Measurements from ENCODE around the gene MFSD6.
A peak's percentile ranks its signal among the peaks of the same experiment; 100 is the strongest.

Gene MFSD6

GRCh38 chr2:190534310-190535120 lies 126.4 kb downstream of the MFSD6 start, which contains the start of gene NEMP2:
Gene NEMP2, minus strand, starts transcription at chr2:190534722. Its CDS starts 67 bp downstream, at chr2:190534655.
- peak within 1 kb of the TSS; percentile 97 for H3K4me3 Mint-ChIP-seq
- peaks cover 42% of the 10 kb centered on the region for H3K36me3 Mint-ChIP-seq (ENCODE audit: low read depth)
- peak within 1 kb of the TSS; percentile 99 for H3K27ac Mint-ChIP-seq
- peak; percentile 87 for DNase-seq (ENCODE audit: low spot score)
- H3K27me3 Mint-ChIP-seq (ENCODE audit: low read depth): no peaks in the 10 kb centered on the region
- H3K9me3 Mint-ChIP-seq: peaks cover 32% of the 10 kb centered on the region
- H3K4me1 Mint-ChIP-seq (ENCODE audit: low read depth): peaks cover 52% of the 10 kb centered on the region

- Mint-ChIP-seq H3K4me1 (ENCODE audit: low read depth) (peaks cover 47% of the 10 kb centered on the region), H3K4me3 (peak overlapping the region; percentile 85), H3K27ac (peak overlapping the region; percentile 92)
Measured at GRCh38 chr2:190535121-190535439, 126.9 kb downstream of the MFSD6 start.

GRCh38 chr2:190535586-190535985 lies 127.4 kb downstream of the MFSD6 start:
- Mint-ChIP-seq H3K4me3 (peak overlapping the region; percentile 85), H3K27ac (peak overlapping the region; percentile 72), H3K27me3 (ENCODE audit: low read depth) (no peaks in the 10 kb centered on the region), H3K4me1 (ENCODE audit: low read depth) (peaks cover 42% of the 10 kb centered on the region), H3K36me3 (ENCODE audit: low read depth) (peaks cover 45% of the 10 kb centered on the region), H3K9me3 (peaks cover 42% of the 10 kb centered on the region)
- DNase-seq (ENCODE audit: low spot score): no peak

More at GRCh38 chr2:190535121-190535439, 126.9 kb downstream of the MFSD6 start:
- H3K9me3 Mint-ChIP-seq: peaks cover 37% of the 10 kb centered on the region
- H3K36me3 Mint-ChIP-seq (ENCODE audit: low read depth): peaks cover 44% of the 10 kb centered on the region
- no peak for DNase-seq (ENCODE audit: low spot score)
- H3K27me3 Mint-ChIP-seq (ENCODE audit: low read depth): no peaks in the 10 kb centered on the region

GRCh38 chr2:190537765-190538164 lies 129.6 kb downstream of the MFSD6 start:
- Mint-ChIP-seq H3K27me3 (ENCODE audit: low read depth) (no peaks in the 10 kb centered on the region), H3K4me3 (no peak overlapping the region), H3K36me3 (ENCODE audit: low read depth) (peaks cover 64% of the 10 kb centered on the region), H3K4me1 (ENCODE audit: low read depth) (peaks cover 24% of the 10 kb centered on the region), H3K9me3 (peaks cover 62% of the 10 kb centered on the region), H3K27ac (no peak overlapping the region)
- DNase-seq (ENCODE audit: low spot score): no peak

GRCh38 chr2:190538201-190538600 lies 130.0 kb downstream of the MFSD6 start:
- Mint-ChIP-seq H3K27me3 (ENCODE audit: low read depth) (no peaks in the 10 kb centered on the region), H3K4me3 (no peak overlapping the region), H3K9me3 (peaks cover 64% of the 10 kb centered on the region), H3K36me3 (ENCODE audit: low read depth) (peaks cover 68% of the 10 kb centered on the region), H3K4me1 (ENCODE audit: low read depth) (peaks cover 20% of the 10 kb centered on the region), H3K27ac (no peak overlapping the region)
- DNase-seq (ENCODE audit: low spot score): no peak

- no peaks in the 10 kb centered on the region for H3K27me3 Mint-ChIP-seq (ENCODE audit: low read depth)
- no peak overlapping the region for H3K27ac Mint-ChIP-seq
- no peak for DNase-seq (ENCODE audit: low spot score)
- no peak overlapping the region for H3K4me3 Mint-ChIP-seq
- H3K9me3 Mint-ChIP-seq: peaks cover 64% of the 10 kb centered on the region
- peaks cover 10% of the 10 kb centered on the region for H3K4me1 Mint-ChIP-seq (ENCODE audit: low read depth)
- H3K36me3 Mint-ChIP-seq (ENCODE audit: low read depth): peaks cover 66% of the 10 kb centered on the region
Measured at GRCh38 chr2:190540048-190540447, 131.9 kb downstream of the MFSD6 start.

GRCh38 chr2:190545093-190545492 lies 136.9 kb downstream of the MFSD6 start:
- peaks cover 28% of the 10 kb centered on the region for H3K9me3 Mint-ChIP-seq
- peaks cover 2% of the 10 kb centered on the region for H3K27me3 Mint-ChIP-seq (ENCODE audit: low read depth)
- peaks cover 2% of the 10 kb centered on the region for H3K4me1 Mint-ChIP-seq (ENCODE audit: low read depth)
- H3K4me3 Mint-ChIP-seq: no peak overlapping the region
- H3K36me3 Mint-ChIP-seq (ENCODE audit: low read depth): peaks cover 28% of the 10 kb centered on the region
- H3K27ac Mint-ChIP-seq: no peak overlapping the region
- DNase-seq (ENCODE audit: low spot score): no peak

- Mint-ChIP-seq H3K27ac (no peak overlapping the region), H3K4me3 (no peak overlapping the region), H3K27me3 (ENCODE audit: low read depth) (peaks cover 2% of the 10 kb centered on the region), H3K9me3 (peaks cover 21% of the 10 kb centered on the region), H3K36me3 (ENCODE audit: low read depth) (peaks cover 24% of the 10 kb centered on the region), H3K4me1 (ENCODE audit: low read depth) (peaks cover 2% of the 10 kb centered on the region)
- no peak for DNase-seq (ENCODE audit: low spot score)
Measured at GRCh38 chr2:190545555-190546385, 137.6 kb downstream of the MFSD6 start.

GRCh38 chr2:190546734-190547133 lies 138.6 kb downstream of the MFSD6 start:
- Mint-ChIP-seq H3K4me3 (no peak overlapping the region), H3K36me3 (ENCODE audit: low read depth) (peaks cover 15% of the 10 kb centered on the region), H3K4me1 (ENCODE audit: low read depth) (peaks cover 9% of the 10 kb centered on the region), H3K27ac (no peak overlapping the region), H3K27me3 (ENCODE audit: low read depth) (peaks cover 2% of the 10 kb centered on the region), H3K9me3 (peaks cover 12% of the 10 kb centered on the region)
- no peak for DNase-seq (ENCODE audit: low spot score)

- H3K27me3 Mint-ChIP-seq (ENCODE audit: low read depth): peaks cover 2% of the 10 kb centered on the region
- no peak overlapping the region for H3K4me3 Mint-ChIP-seq
- peaks cover 2% of the 10 kb centered on the region for H3K9me3 Mint-ChIP-seq
- H3K36me3 Mint-ChIP-seq (ENCODE audit: low read depth): peaks cover 5% of the 10 kb centered on the region
- no peak for DNase-seq (ENCODE audit: low spot score)
- no peak overlapping the region for H3K27ac Mint-ChIP-seq
- peaks cover 13% of the 10 kb centered on the region for H3K4me1 Mint-ChIP-seq (ENCODE audit: low read depth)
Measured at GRCh38 chr2:190547886-190548285, 139.7 kb downstream of the MFSD6 start.

- DNase-seq (ENCODE audit: low spot score): no peak
- Mint-ChIP-seq H3K27ac (no peak overlapping the region), H3K9me3 (peaks cover under 1% of the 10 kb centered on the region), H3K27me3 (ENCODE audit: low read depth) (peaks cover 2% of the 10 kb centered on the region), H3K4me1 (ENCODE audit: low read depth) (peaks cover 13% of the 10 kb centered on the region), H3K4me3 (no peak overlapping the region), H3K36me3 (ENCODE audit: low read depth) (peaks cover 2% of the 10 kb centered on the region)
Measured at GRCh38 chr2:190550137-190550536, 142.0 kb downstream of the MFSD6 start.

All from T-helper 2 cell treated with Interferon-gamma antibody and Interleukin-4, amounts not matched to agents 5 μg/mL and 100 μg/mL, for 36 hours (primary cell).